HG03520 (cell line): ENCODE measurements around the gene ZNF277.
A peak's percentile ranks its signal among the peaks of the same experiment; 100 is the strongest.

Experiments used
- ATAC-seq: cut with Tn5 transposase; IDR thresholded peaks from one replicate; pipeline ENCODE4 v1.9.1; 2021; ENCODE audit warnings: mild to moderate bottlenecking, moderate library complexity; ENCODE audit not compliant: unreplicated experiment

ZNF277 gene

GRCh38 chr7:112206238-112206990, at the start of gene ZNF277, which contains the start of gene DOCK4:
ZNF277 (plus strand) TSS chr7:112206695; CDS start chr7:112206717, 22 bp downstream.
DOCK4 (minus strand) TSS chr7:112206399; CDS start chr7:112206138, 261 bp downstream.
- ATAC-seq, result peak; percentile 92

GRCh38 chr7:112157072-112157471, 49.4 kb upstream of the ZNF277 start:
- no peak for ATAC-seq

GRCh38 chr7:112159351-112159750, 47.1 kb upstream of the ZNF277 start:
- no peak for ATAC-seq

- no peak for ATAC-seq
Measured at GRCh38 chr7:112160130-112160770, 46.2 kb upstream of the ZNF277 start.

- no peak for ATAC-seq
Measured at GRCh38 chr7:112160771-112161150, 45.7 kb upstream of the ZNF277 start.

- no peak for ATAC-seq
Measured at GRCh38 chr7:112161253-112162141, 45.0 kb upstream of the ZNF277 start.

GRCh38 chr7:112162142-112162766, 44.2 kb upstream of the ZNF277 start:
- no peak for ATAC-seq

- no peak for ATAC-seq
Measured at GRCh38 chr7:112162784-112163506, 43.5 kb upstream of the ZNF277 start.

- ATAC-seq, result no peak
Measured at GRCh38 chr7:112167147-112167546, 39.3 kb upstream of the ZNF277 start.

- no peak for ATAC-seq
Measured at GRCh38 chr7:112168915-112169314, 37.6 kb upstream of the ZNF277 start.

- ATAC-seq, result no peak
Measured at GRCh38 chr7:112171673-112172072, 34.8 kb upstream of the ZNF277 start.

- ATAC-seq, result no peak
Measured at GRCh38 chr7:112172870-112173567, 33.5 kb upstream of the ZNF277 start.

- ATAC-seq, result no peak
Measured at GRCh38 chr7:112173568-112173905, 33.0 kb upstream of the ZNF277 start.

- ATAC-seq, result no peak
Measured at GRCh38 chr7:112174192-112174591, 32.3 kb upstream of the ZNF277 start.

- ATAC-seq, result no peak
Measured at GRCh38 chr7:112176241-112176640, 30.3 kb upstream of the ZNF277 start.

- ATAC-seq, result no peak
Measured at GRCh38 chr7:112176693-112177415, 29.6 kb upstream of the ZNF277 start.

- no peak for ATAC-seq
Measured at GRCh38 chr7:112180223-112180622, 26.3 kb upstream of the ZNF277 start.

GRCh38 chr7:112182749-112183148, 23.7 kb upstream of the ZNF277 start:
- ATAC-seq, result no peak

- no peak for ATAC-seq
Measured at GRCh38 chr7:112183266-112183665, 23.2 kb upstream of the ZNF277 start.
